GM23248 (cell line): ENCODE results near the gene RBP5.

Experiments used
- EZH2 ChIP-seq: fragments of 200-600 bp; sonication (generic); IDR thresholded peaks from 2 replicates; pipeline ENCODE4 v1.6.1; 2018; ENCODE audit warnings: antibody characterized with exemption, mild to moderate bottlenecking; ENCODE audit not compliant: insufficient read depth, poor library complexity, severe bottlenecking
- EZH2phosphoT487 ChIP-seq: fragments of 200-600 bp; sonication (generic); IDR thresholded peaks from 2 replicates; pipeline ENCODE4 v1.6.1; 2018; ENCODE audit warnings: antibody characterized with exemption, moderate library complexity, mild to moderate bottlenecking, low read depth; ENCODE audit not compliant: insufficient read depth

- TF ChIP-seq EZH2 (no peak), EZH2phosphoT487 (no peak)
Measured at GRCh38 chr12:7110661-7111060, 18.0 kb downstream of the RBP5 start.
